Measurements from ENCODE around the gene CDH8.

The CDH8 gene

DNA sequence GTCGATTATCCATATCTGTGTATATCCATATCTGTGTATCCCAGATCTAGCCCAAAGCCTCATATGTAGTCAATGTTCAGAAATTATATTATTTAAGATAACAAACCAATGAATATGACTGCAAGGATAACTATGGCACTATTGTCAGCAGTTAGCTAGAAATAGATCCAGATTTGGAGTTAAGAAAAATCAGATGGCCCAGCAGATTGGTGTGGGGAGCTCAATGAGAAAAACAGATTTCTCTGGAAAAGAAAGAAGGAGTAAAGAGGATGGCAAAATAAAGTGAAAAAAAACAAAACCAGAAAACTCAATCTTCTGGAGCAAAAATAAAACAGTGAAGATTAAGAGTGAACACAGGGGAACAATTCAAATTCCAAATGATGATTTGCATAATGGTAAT is 10.6 kb upstream of the CDH8 start:
- TF ChIP-seq, protein P1, sequence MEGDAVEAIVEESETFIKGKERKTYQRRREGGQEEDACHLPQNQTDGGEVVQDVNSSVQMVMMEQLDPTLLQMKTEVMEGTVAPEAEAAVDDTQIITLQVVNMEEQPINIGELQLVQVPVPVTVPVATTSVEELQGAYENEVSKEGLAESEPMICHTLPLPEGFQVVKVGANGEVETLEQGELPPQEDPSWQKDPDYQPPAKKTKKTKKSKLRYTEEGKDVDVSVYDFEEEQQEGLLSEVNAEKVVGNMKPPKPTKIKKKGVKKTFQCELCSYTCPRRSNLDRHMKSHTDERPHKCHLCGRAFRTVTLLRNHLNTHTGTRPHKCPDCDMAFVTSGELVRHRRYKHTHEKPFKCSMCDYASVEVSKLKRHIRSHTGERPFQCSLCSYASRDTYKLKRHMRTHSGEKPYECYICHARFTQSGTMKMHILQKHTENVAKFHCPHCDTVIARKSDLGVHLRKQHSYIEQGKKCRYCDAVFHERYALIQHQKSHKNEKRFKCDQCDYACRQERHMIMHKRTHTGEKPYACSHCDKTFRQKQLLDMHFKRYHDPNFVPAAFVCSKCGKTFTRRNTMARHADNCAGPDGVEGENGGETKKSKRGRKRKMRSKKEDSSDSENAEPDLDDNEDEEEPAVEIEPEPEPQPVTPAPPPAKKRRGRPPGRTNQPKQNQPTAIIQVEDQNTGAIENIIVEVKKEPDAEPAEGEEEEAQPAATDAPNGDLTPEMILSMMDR (IDR thresholded peaks at IDR 0.05; ENCODE audit: low read length, missing control alignments) = no peak
- no peak for DNase-seq (ENCODE audit: low read depth)
- no peak overlapping the region for H3K4me3 ChIP-seq (replicated peaks; ENCODE audit: low read depth, low read length)

DNA sequence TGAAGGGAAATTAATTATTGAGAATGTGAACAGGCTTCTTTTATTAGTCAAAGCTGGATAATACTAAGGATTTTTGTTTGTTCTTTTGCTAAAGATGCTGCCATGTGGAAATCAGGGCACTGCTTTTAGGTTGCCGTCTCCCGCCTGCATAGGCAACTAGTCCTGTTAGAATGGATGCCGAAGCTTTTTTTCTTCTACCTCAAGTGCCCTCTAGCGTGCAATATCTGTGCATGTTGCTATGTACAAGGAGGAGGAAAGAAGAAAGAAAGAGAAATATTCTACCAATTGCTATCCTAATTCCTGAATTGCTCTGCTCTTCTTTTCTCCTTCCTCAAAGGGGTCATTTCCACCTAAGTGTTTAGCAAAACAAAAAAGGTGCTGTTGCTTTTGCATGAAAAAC is 5.2 kb upstream of the CDH8 start:
- peak; percentile 49 for DNase-seq (ENCODE audit: low read depth)
- TF ChIP-seq, protein P1 (IDR thresholded peaks at IDR 0.05; ENCODE audit: low read length, missing control alignments) = peak; percentile 41
- no peak overlapping the region for H3K4me3 ChIP-seq (replicated peaks; ENCODE audit: low read depth, low read length)

DNA sequence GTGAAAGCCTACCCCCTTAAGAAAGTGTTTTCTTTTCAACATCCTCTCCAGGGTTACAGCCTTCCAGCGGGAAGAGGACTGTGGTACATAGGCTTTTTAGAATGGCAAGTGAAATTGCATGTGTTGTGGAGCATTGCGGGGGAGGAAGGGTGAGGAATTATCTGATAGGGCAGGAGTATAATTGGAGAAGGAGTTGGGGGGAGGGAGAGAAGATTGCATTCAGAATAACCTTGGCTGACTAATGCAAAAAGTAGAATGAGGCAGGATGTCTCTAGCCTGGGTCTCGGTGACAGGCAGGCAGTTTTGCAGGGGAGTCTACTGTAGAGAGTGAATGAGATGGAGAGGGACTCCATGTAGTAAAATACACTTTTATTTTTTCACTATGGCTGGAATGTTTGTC is 2.4 kb upstream of the CDH8 start:
- TF ChIP-seq, protein P1 (IDR thresholded peaks at IDR 0.05; ENCODE audit: low read length, missing control alignments) = no peak
- no peak overlapping the region for H3K4me3 ChIP-seq (replicated peaks; ENCODE audit: low read depth, low read length)
- DNase-seq (ENCODE audit: low read depth) = no peak

DNA sequence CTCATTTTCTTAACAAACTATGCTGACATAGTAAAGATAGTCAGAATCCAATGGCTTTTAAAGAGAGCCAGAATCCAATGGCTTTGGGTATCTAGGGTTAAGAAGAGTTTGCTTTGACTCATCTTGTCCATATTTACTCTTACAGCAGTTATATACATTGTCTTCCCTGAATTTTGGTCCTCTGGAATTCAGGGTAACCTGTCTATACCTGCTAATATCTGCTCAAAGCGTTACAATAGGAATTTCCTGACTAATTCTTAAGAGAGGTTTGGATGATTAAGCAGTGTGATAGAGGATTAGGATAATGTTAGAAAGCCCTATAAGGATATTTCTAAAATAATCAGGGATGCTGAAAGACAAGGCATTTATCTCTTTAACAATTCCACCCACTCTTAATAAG is 2.0 kb upstream of the CDH8 start:
- no peak overlapping the region for H3K4me3 ChIP-seq (replicated peaks; ENCODE audit: low read depth, low read length)
- no peak for DNase-seq (ENCODE audit: low read depth)
- TF ChIP-seq, protein P1 (IDR thresholded peaks at IDR 0.05; ENCODE audit: low read length, missing control alignments) = no peak

DNA sequence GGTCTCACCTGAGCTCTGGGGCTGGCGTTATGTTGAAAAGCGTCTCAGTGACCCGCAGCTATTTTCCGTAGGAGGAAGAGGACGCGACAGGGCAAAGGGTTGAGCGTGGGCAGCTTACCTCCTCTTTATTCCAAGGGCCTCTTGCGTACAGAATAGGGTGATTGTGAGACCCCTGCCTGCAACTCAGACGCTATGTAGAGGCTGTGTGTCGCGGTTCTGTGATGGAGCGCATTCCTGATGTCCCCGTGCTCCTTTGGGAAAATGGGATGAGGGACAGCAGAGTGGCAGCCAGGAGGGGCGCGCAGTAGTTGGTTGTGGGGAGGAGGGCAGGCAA is 531 bp upstream of the CDH8 start:
- no peak overlapping the region for H3K4me3 ChIP-seq (replicated peaks; ENCODE audit: low read depth, low read length)
- DNase-seq (ENCODE audit: low read depth) = no peak
- TF ChIP-seq, protein P1 (IDR thresholded peaks at IDR 0.05; ENCODE audit: low read length, missing control alignments) = no peak

DNA sequence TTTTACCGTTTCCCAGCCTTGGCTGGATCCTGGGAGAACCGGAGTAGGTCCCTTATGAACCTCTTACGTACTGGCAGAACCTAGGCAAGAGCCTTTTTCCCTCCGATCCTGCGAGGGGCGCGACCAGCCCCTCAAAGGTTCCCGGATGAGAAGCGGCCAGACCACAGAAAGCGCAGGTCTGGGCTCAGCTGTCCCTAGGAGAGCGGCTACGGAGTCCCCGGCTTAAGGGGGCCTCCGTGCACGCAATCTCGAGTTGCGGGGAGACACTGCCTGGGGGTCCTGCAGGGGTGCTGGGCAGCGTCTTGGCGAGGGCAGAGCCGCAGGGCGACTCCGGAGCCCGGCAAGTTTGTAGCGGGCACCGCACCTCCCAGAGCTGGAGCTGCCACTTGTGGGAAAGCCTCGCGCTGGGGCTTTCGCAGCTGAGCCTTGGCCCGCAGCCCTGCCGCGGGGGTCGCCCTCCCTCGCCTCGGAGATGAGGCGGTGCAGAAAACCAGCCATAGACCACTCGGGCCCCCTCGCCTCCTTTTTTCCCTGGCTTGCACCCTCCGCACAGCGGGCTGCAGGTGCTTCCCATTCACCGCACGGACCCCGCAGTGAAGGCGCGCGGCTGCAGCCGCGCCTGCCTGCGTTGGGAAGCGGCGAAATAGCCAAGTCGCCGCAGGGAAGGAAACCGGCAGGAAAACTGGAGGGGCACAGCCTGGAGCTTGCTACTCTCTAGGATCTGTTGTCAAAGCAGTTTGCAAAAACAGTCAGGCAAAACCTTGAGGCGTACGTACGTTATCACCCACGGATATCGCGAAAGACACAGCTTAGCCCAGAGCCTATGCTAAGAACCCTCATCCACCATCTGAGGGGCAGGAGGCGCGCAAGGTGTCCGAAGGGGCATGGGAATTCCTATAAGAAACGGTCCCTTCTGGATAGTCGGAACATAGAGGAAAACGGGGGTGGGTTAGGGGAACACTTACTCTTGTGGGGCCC is 834 bp downstream of the CDH8 start:
- TF ChIP-seq, protein P1 (IDR thresholded peaks at IDR 0.05; ENCODE audit: low read length, missing control alignments) = no peak
- DNase-seq (ENCODE audit: low read depth) = no peak
- H3K4me3 ChIP-seq (replicated peaks; ENCODE audit: low read depth, low read length) = no peak overlapping the region

Data from fibroblast of pulmonary artery (primary cell).